ENCODE results near the gene SRGAP1. TPM values are rescaled to one million over a fixed set of nuclear protein-coding genes. Genes with fewer than 3 reads are reported as not detected.

SRGAP1 gene
- total and polyA plus RNA-seq, 2 of the 8 experiments (the other 6 are each of a cell fraction or from before 2014, with no cell fraction given): 3.2 to 7.3 TPM

DNA sequence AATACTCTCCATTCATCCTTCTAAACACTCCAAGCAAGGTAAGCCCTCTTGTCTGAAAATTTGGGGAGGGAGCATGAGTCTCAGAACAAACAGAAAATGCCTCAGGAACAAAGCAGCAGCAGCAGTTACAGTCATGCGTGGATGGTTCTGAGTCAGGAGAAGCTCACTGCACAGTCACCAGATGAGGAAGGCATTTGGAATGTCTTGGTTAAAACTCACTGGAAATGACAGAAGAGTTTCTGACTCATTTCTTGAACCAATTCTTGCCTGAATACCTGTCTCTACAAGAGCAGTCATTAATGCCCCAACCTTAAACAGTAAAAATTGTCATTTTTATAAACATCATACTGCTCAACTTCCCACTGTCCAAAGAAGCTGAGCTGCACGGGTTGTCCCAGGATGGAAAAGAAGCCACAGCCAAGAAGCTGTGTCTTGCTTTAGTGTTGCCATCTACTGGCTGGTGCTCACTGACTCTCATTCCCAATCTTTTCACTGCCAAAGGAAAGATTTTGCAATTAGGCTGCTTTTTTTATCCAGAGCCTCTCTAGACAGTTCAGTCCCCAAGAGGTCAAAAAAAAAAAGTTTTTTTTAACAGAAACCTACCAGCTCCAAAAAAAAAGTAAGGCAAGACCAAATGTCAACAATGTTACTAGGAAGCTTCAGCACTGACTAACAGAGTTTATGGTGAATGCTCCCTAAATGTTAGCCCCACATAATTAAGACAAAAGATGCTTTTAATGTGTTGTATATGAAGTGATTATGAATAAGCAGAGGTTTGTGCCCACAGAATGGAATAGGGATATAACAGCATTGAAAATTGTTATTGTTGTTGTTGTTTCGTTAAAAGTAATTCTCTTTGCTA, 337.2 kb downstream of the SRGAP1 start:
- no peaks in the 10 kb centered on the region for H3K79me1 ChIP-seq (ENCODE audit: low read depth, low read length)

More for the DNA sequence above, 337.2 kb downstream of the SRGAP1 start:
- CTCF ChIA-PET (ENCODE audit: partially characterized antibody): interaction anchor here (0.6 to 3.2 kb wide), 24 partner anchors 9 to 1316 kb away, joined by 3 to 17 read pairs (median 4); partner anchors contain the start of gene SRGAP1
- Histone ChIP-seq H3K27ac (ENCODE audit: low read depth, low read length) (no peak overlapping the region), H2AK5ac (ENCODE audit: low read depth, low read length) (no peak overlapping the region), H3K23ac (ENCODE audit: insufficient read length) (no peak overlapping the region), H2BK5ac (ENCODE audit: low read depth, low read length) (no peak overlapping the region), H2BK15ac (ENCODE audit: low read length) (no peak overlapping the region), H3K79me2 (ENCODE audit: control insufficient read depth in 1 of 2, insufficient read depth in 2 of 2, low read length in 2 of 2) (no peaks in the 10 kb centered on the region), H4K5ac (ENCODE audit: insufficient read length, low read depth, low read length) (no peak overlapping the region), H2BK120ac (replicated peaks; ENCODE audit: low read depth, low read length) (no peak overlapping the region), H3K4me2 (ENCODE audit: insufficient read depth in 1 of 2, low read depth in 2 of 2, low read length in 2 of 2) (no peak overlapping the region), H3K4ac (replicated peaks; ENCODE audit: insufficient read length, low read depth, low read length) (no peak overlapping the region), H2AFZ (ENCODE audit: low read length) (no peak overlapping the region), H4K8ac (ENCODE audit: extremely low read depth, insufficient read depth, low read length) (no peak overlapping the region), H3K9ac (replicated peaks in 1 of 4; ENCODE audit: extremely low read depth in 1 of 4, low read depth in 3 of 4, low read length in 3 of 4) (no peak overlapping the region), H3K14ac (ENCODE audit: insufficient read length) (no peak overlapping the region), H2BK20ac (ENCODE audit: low read length) (no peak overlapping the region), H3K56ac (replicated peaks; ENCODE audit: insufficient read length, low read depth, low read length) (no peak overlapping the region), H2BK12ac (ENCODE audit: low read depth, low read length) (no peak overlapping the region), H4K20me1 (replicated peaks in 1 of 2; ENCODE audit: control insufficient read depth in 1 of 2, insufficient read depth in 2 of 2, low read length in 2 of 2) (no peaks in the 10 kb centered on the region), H3K4me1 (replicated peaks in 1 of 4; ENCODE audit: control insufficient read depth in 3 of 4, insufficient read depth in 4 of 4, low read length in 3 of 4) (no peaks in the 10 kb centered on the region; a peak in 1 of 7 replicates), H3K36me3 (ENCODE audit: control insufficient read depth in 2 of 4, insufficient read depth in 4 of 4, low read length in 3 of 4) (no peaks in the 10 kb centered on the region), H3K27me3 (replicated peaks in 1 of 4; ENCODE audit: control insufficient read depth in 3 of 4, extremely low read depth in 1 of 4, insufficient read depth in 3 of 4, low read length in 3 of 4) (no peaks in the 10 kb centered on the region), H3K4me3 (ENCODE audit: extremely low read depth in 1 of 4, insufficient read depth in 2 of 4, low read depth in 3 of 4, low read length in 4 of 4) (no peak overlapping the region), H3K18ac (ENCODE audit: extremely low read depth, low read length) (no peak overlapping the region), H3K23me2 (ENCODE audit: low read depth, low read length) (no peaks in the 10 kb centered on the region), H4K91ac (replicated peaks; ENCODE audit: insufficient read length, low read length) (no peak overlapping the region), H3K9me3 (ENCODE audit: insufficient read depth in 2 of 2, low read depth in 1 of 2, low read length in 1 of 2) (no peaks in the 10 kb centered on the region)
- POLR2A ChIA-PET (ENCODE audit: partially characterized antibody): interaction anchor here (0.5 to 1.1 kb wide), 3 partner anchors 23 to 292 kb away, joined by 3 read pairs; no protein-coding TSS in a partner anchor
- TF ChIP-seq RAD21 (IDR thresholded peaks at IDR 0.05 in 1 of 2, conservative IDR thresholded peaks at IDR 0.05 in 1 of 2; ENCODE audit: low read depth in 2 of 2, low read length in 2 of 2) (peak; percentile 77 to 81), ASH2L (IDR thresholded peaks at IDR 0.05; ENCODE audit: low read length) (no peak)
- TF ChIP-seq, protein P1, sequence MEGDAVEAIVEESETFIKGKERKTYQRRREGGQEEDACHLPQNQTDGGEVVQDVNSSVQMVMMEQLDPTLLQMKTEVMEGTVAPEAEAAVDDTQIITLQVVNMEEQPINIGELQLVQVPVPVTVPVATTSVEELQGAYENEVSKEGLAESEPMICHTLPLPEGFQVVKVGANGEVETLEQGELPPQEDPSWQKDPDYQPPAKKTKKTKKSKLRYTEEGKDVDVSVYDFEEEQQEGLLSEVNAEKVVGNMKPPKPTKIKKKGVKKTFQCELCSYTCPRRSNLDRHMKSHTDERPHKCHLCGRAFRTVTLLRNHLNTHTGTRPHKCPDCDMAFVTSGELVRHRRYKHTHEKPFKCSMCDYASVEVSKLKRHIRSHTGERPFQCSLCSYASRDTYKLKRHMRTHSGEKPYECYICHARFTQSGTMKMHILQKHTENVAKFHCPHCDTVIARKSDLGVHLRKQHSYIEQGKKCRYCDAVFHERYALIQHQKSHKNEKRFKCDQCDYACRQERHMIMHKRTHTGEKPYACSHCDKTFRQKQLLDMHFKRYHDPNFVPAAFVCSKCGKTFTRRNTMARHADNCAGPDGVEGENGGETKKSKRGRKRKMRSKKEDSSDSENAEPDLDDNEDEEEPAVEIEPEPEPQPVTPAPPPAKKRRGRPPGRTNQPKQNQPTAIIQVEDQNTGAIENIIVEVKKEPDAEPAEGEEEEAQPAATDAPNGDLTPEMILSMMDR (IDR thresholded peaks at IDR 0.05; ENCODE audit: control extremely low read depth in 1 of 3, insufficient read depth in 1 of 3, low read depth in 1 of 3, low read length in 3 of 3): peak; percentile 15 to 70 (median 67)
- WGBS, 2 experiments (ENCODE audit: extremely low coverage in 1 of 2, insufficient coverage in 1 of 2, insufficient read length in 1 of 2, insufficient replicate concordance in 2 of 2, low coverage in 1 of 2, low lambda C conversion rate in 2 of 2, missing lambda C conversion rate in 1 of 2): 65% methylated on average over 3 of the region's 3 CpGs; no CpG with 5 or more reads in 1 of the 2 experiments
- no peak for DNase-seq (ENCODE audit: low read depth in 1 of 2, low spot score in 2 of 2)
- FAIRE-seq: peak; percentile 55
